Parathyroid adenoma (tissue), 2 donors: ENCODE results near the gene NOL3.

Experiments
- H2AFZ ChIP-seq: fragments of 300-600 bp; sonication (generic); one replicate; pipeline ENCODE4 v1.7.0; 2017; ENCODE audit warnings: antibody characterized with exemption, mild to moderate bottlenecking
- H3K27ac ChIP-seq: fragments of 300-600 bp; sonication (generic); one replicate; pipeline ENCODE4 v1.7.0; 2017
- H3K27me3 ChIP-seq: fragments of 300-600 bp; sonication (generic); one replicate; pipeline ENCODE4 v1.7.0; 2017; ENCODE audit warnings: low read length; ENCODE audit not compliant: control insufficient read depth, insufficient read depth
- H3K36me3 ChIP-seq: fragments of 300-600 bp; sonication (generic); one replicate; pipeline ENCODE4 v1.7.0; 2017; ENCODE audit warnings: low read length; ENCODE audit not compliant: control insufficient read depth, insufficient read depth
- H3K4me1 ChIP-seq: fragments of 300-600 bp; sonication (generic); one replicate; pipeline ENCODE4 v1.7.0; 2017; ENCODE audit warnings: control low read depth
- H3K4me2 ChIP-seq: fragments of 300-600 bp; sonication (generic); one replicate; pipeline ENCODE4 v1.7.0; 2017; ENCODE audit warnings: low read length
- H3K4me3 ChIP-seq: fragments of 300-600 bp; sonication (generic); one replicate; pipeline ENCODE4 v1.7.0; 2017; ENCODE audit warnings: low read depth, low read length
- H3K79me2 ChIP-seq: fragments of 300-600 bp; sonication (generic); one replicate; pipeline ENCODE4 v1.7.0; 2017; ENCODE audit warnings: control low read depth
- H3K9ac ChIP-seq: fragments of 300-600 bp; sonication (generic); one replicate; pipeline ENCODE4 v1.7.0; 2017; ENCODE audit warnings: mild to moderate bottlenecking
- H3K9me3 ChIP-seq: fragments of 300-600 bp; sonication (generic); one replicate; pipeline ENCODE4 v1.7.0; 2017; ENCODE audit warnings: low read length; ENCODE audit not compliant: control insufficient read depth
- CTCF ChIP-seq: fragments of 300-600 bp; sonication (generic); IDR thresholded peaks from one replicate; pipeline ENCODE4 v1.7.0; 2017; ENCODE audit warnings: antibody characterized with exemption, mild to moderate bottlenecking
- donor health status: primary hyperparathyroidism.

NOL3 gene

GRCh38 chr16:67170949-67171649, 761 bp downstream of the NOL3 start:
- Histone ChIP-seq H3K36me3 (no peaks in the 10 kb centered on the region), H3K4me1 (peaks cover 25% of the 10 kb centered on the region), H3K4me3 (peak overlapping the region; percentile 6)

DNA sequence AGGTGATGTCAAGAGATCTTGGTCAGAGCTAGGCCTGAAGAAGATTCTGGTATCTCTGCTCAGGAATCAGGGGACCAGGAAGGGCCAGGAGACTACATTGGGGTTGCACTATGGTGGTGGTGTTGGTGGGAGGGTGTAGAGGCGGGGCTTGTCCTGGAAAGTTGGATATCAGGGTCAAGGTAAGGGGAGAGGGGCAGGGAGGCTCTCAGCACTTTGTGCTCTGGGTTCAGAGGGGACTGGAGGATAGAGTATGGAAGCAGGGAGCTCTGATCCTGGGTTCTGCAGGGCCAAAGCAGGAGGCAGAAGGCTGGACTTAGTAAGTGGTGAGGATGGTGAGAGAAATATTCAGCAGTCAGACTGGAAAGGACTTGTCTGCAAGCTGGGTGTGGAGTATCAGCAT, 3.0 kb downstream of the NOL3 start:
- Histone ChIP-seq H3K27me3 (no peaks in the 10 kb centered on the region), H3K4me2 (peak overlapping the region; percentile 83), H3K9me3 (no peaks in the 10 kb centered on the region), H3K9ac (no peak overlapping the region), H3K36me3 (no peaks in the 10 kb centered on the region), H3K27ac (peak overlapping the region; percentile 88), H2AFZ (peak overlapping the region; percentile 72), H3K4me3 (peak overlapping the region; percentile 60), H3K79me2 (no peaks in the 10 kb centered on the region), H3K4me1 (peaks cover 28% of the 10 kb centered on the region)
- no peak for TF ChIP-seq CTCF

More at GRCh38 chr16:67170949-67171649, 761 bp downstream of the NOL3 start:
- H2AFZ ChIP-seq = peak overlapping the region; percentile 78
- peak overlapping the region; percentile 27 for H3K4me2 ChIP-seq
- no peaks in the 10 kb centered on the region for H3K27me3 ChIP-seq
- H3K79me2 ChIP-seq = no peaks in the 10 kb centered on the region
- H3K27ac ChIP-seq = peak overlapping the region; percentile 85
- no peak overlapping the region for H3K9ac ChIP-seq
- no peak for TF ChIP-seq CTCF
- H3K9me3 ChIP-seq = no peaks in the 10 kb centered on the region

- Histone ChIP-seq H3K4me3 (peak overlapping the region; percentile 60), H3K9me3 (no peaks in the 10 kb centered on the region), H3K4me2 (peak overlapping the region; percentile 83), H3K79me2 (no peaks in the 10 kb centered on the region), H3K9ac (no peak overlapping the region), H2AFZ (peak overlapping the region; percentile 72), H3K4me1 (peaks cover 28% of the 10 kb centered on the region), H3K27ac (peak overlapping the region; percentile 88), H3K27me3 (no peaks in the 10 kb centered on the region), H3K36me3 (no peaks in the 10 kb centered on the region)
- TF ChIP-seq CTCF = peak; percentile 46
Measured at GRCh38 chr16:67173808-67174705, 3.7 kb downstream of the NOL3 start.

DNA sequence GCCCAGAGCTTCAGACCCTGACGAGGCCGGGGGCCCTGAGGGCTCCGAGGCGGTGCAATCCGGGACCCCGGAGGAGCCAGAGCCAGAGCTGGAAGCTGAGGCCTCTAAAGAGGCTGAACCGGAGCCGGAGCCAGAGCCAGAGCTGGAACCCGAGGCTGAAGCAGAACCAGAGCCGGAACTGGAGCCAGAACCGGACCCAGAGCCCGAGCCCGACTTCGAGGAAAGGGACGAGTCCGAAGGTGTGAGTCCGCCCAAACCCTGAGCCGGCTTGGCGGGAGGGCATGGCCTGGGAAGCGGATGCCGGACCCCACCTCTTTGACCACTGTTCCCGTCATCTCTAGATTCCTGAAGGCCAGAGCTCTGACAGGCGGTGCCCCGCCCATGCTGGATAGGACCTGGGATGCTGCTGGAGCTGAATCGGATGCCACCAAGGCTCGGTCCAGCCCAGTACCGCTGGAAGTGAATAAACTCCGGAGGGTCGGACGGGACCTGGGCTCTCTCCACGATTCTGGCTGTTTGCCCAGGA, 4.4 kb downstream of the NOL3 start:
- H3K27me3 ChIP-seq = no peaks in the 10 kb centered on the region
- peaks cover 22% of the 10 kb centered on the region for H3K4me1 ChIP-seq
- peak overlapping the region; percentile 72 for H2AFZ ChIP-seq
- H3K4me2 ChIP-seq = peak overlapping the region; percentile 83
- peak overlapping the region; percentile 60 for H3K4me3 ChIP-seq
- H3K9ac ChIP-seq = no peak overlapping the region
- H3K9me3 ChIP-seq = no peaks in the 10 kb centered on the region
- no peaks in the 10 kb centered on the region for H3K36me3 ChIP-seq
- H3K27ac ChIP-seq = peak overlapping the region; percentile 88
- H3K79me2 ChIP-seq = no peaks in the 10 kb centered on the region
- no peak for TF ChIP-seq CTCF
